IMR-90 (cell line): Measurements from ENCODE around the gene USP47. TPM values are rescaled to one million over a fixed set of nuclear protein-coding genes. Genes with fewer than 3 reads are reported as not detected.

ENCODE experiments used
- ATAC-seq: fragments of 200-7000 bp; cut with Tn5 transposase; 2 replicates; pipeline ENCODE4 v1.9.1; 2020; ENCODE audit warnings: low read depth, mild to moderate bottlenecking, moderate library complexity
- BruUV-seq: library from RNA; stranded (reverse); fragments of 400-500 nt; replicated peaks from 2 replicates; lab custom pipeline; 2021; lab: Mats Ljungman, UMichigan
- CTCF ChIA-PET: fragments of 300-600 bp; formaldehyde crosslinking; extraction: SDS; loops from one replicate; lab custom pipeline; 2021; ENCODE audit warnings: antibody characterized with exemption; lab: Yijun Ruan, JAX
- POLR2A ChIA-PET: fragments of 300-600 bp; sonication (Branson Sonifier 250); formaldehyde crosslinking; loops from one replicate; lab custom pipeline; 2022; ENCODE audit warnings: antibody characterized with exemption; ENCODE audit not compliant: unreplicated experiment; lab: Charles Lee
- DNase-seq: peaks from one replicate; pipeline ENCODE4 v3.0.0; 2013
- H2AFZ ChIP-seq: replicated peaks from 2 replicates; pipeline ENCODE3; 2013; ENCODE audit warnings: low read length, mild to moderate bottlenecking; ENCODE audit not compliant: poor library complexity
- H2AK5ac ChIP-seq: 2 replicates; pipeline ENCODE4 v1.6.1; 2013; ENCODE audit warnings: low read depth, low read length, inconsistent platforms
- H2AK9ac ChIP-seq: replicated peaks from 2 replicates; pipeline ENCODE3; 2013; ENCODE audit warnings: mild to moderate bottlenecking, low read depth, low read length, moderate library complexity; ENCODE audit not compliant: poor library complexity
- H2BK120ac ChIP-seq: 2 replicates; pipeline ENCODE4 v1.6.1; 2013; ENCODE audit warnings: low read depth, low read length, inconsistent platforms
- H2BK15ac ChIP-seq: 3 replicates; pipeline ENCODE4 v1.6.1; 2013; ENCODE audit warnings: low read depth, low read length, inconsistent platforms
- H2BK20ac ChIP-seq: 2 replicates; pipeline ENCODE4 v1.6.1; 2013; ENCODE audit warnings: low read depth, mild to moderate bottlenecking, inconsistent platforms, low read length, moderate library complexity
- H2BK5ac ChIP-seq: 2 replicates; pipeline ENCODE4 v1.6.1; 2013; ENCODE audit warnings: mild to moderate bottlenecking, low read depth, low read length, inconsistent platforms; ENCODE audit not compliant: poor library complexity, severe bottlenecking
- H3K14ac ChIP-seq: replicated peaks from 2 replicates; pipeline ENCODE4 v1.6.1; 2013; ENCODE audit warnings: low read depth, low read length, inconsistent platforms
- H3K18ac ChIP-seq: 2 replicates; pipeline ENCODE4 v1.6.1; 2013; ENCODE audit warnings: low read depth, low read length, control low read depth
- H3K23ac ChIP-seq: 2 replicates; pipeline ENCODE4 v1.6.1; 2013; ENCODE audit warnings: low read depth, low read length, inconsistent platforms
- H3K27ac ChIP-seq: 2 replicates; pipeline ENCODE4 v1.5.1; 2013; ENCODE audit warnings: mild to moderate bottlenecking, control low read depth, low read length; ENCODE audit not compliant: insufficient read depth
- H3K27me3 ChIP-seq: 2 replicates; pipeline ENCODE4 v1.6.1; 2013; ENCODE audit warnings: low read length; ENCODE audit not compliant: control insufficient read depth, insufficient read depth
- H3K36me3 ChIP-seq: 2 replicates; pipeline ENCODE4 v1.6.1; 2013; ENCODE audit warnings: low read length, mixed read lengths; ENCODE audit not compliant: control insufficient read depth, insufficient read depth
- H3K4ac ChIP-seq: 2 replicates; pipeline ENCODE4 v1.6.1; 2013; ENCODE audit warnings: low read depth, low read length, inconsistent platforms
- H3K4me1 ChIP-seq: 2 replicates; pipeline ENCODE4 v1.6.1; 2013; ENCODE audit warnings: low read length, mixed read lengths; ENCODE audit not compliant: control insufficient read depth, insufficient read depth
- H3K4me2 ChIP-seq: 2 replicates; pipeline ENCODE4 v1.6.1; 2013; ENCODE audit warnings: low read depth, mild to moderate bottlenecking, control low read depth, low read length, moderate library complexity
- H3K4me3 ChIP-seq: 2 replicates; pipeline ENCODE4 v1.5.1; 2013; ENCODE audit warnings: low read depth, mild to moderate bottlenecking, control low read depth, low read length, moderate library complexity; ENCODE audit not compliant: insufficient read depth
- H3K56ac ChIP-seq: 2 replicates; pipeline ENCODE4 v1.6.1; 2013; ENCODE audit warnings: low read length, inconsistent platforms; ENCODE audit not compliant: insufficient read depth; ENCODE audit errors: extremely low read depth
- H3K79me1 ChIP-seq, 2 experiments: 2 replicates each; pipeline ENCODE4 v1.6.1; 2013; ENCODE audit warnings: low read length in 2 of 2, inconsistent platforms in 1 of 2, low read depth in 1 of 2
- H3K9ac ChIP-seq: 2 replicates; pipeline ENCODE4 v1.6.1; 2013; ENCODE audit warnings: low read depth, low read length, control low read depth
- H3K9me1 ChIP-seq: 2 replicates; pipeline ENCODE4 v1.6.1; 2013; ENCODE audit warnings: low read length, inconsistent platforms; ENCODE audit not compliant: insufficient read depth
- H3K9me3 ChIP-seq: 2 replicates; pipeline ENCODE4 v1.6.1; 2013; ENCODE audit warnings: low read length; ENCODE audit not compliant: control insufficient read depth, insufficient read depth
- H4K20me1 ChIP-seq: 2 replicates; pipeline ENCODE4 v1.6.1; 2013; ENCODE audit warnings: low read length, inconsistent platforms; ENCODE audit not compliant: insufficient read depth
- H4K5ac ChIP-seq: 2 replicates; pipeline ENCODE4 v1.6.1; 2013; ENCODE audit warnings: mild to moderate bottlenecking, low read depth, low read length, control low read depth
- H4K8ac ChIP-seq, 2 experiments: 2 replicates each; pipeline ENCODE4 v1.6.1; 2013; ENCODE audit warnings: low read depth in 2 of 2, low read length in 2 of 2, control low read depth in 1 of 2, inconsistent platforms in 1 of 2
- H4K91ac ChIP-seq: 2 replicates; pipeline ENCODE4 v1.6.1; 2013; ENCODE audit warnings: low read depth, low read length, inconsistent platforms; ENCODE audit not compliant: insufficient read depth
- MAFK ChIP-seq: IDR thresholded peaks from 2 replicates; pipeline ENCODE4 v1.6.1; 2012; ENCODE audit warnings: low read depth, low read length, improper control_type of control experiment
- SMC3 ChIP-seq: fragments of 150-350 bp; IDR thresholded peaks from 2 replicates; pipeline ENCODE4 v1.6.1; 2016; ENCODE audit warnings: low read depth, mild to moderate bottlenecking, antibody characterized with exemption, low read length, moderate library complexity
- WGBS, 2 experiments: methylation state at CpG; one replicate each; pipeline versions ENCODE4 v1.1.5 to v1.1.7; 2013; ENCODE audit warnings: missing lambda C conversion rate in 2 of 2; ENCODE audit not compliant: insufficient read length in 1 of 2; ENCODE audit errors: extremely low coverage in 2 of 2; 5-methylcytosine and 5-hydroxymethylcytosine counted together
- dilution Hi-C: fragments of 300-500 bp; cut with HindIII; formaldehyde crosslinking; loops from one replicate; pipeline ENCODE4 v1.14.3; 2018; ENCODE audit warnings: low sequenced_read_pairs; ENCODE audit not compliant: unreplicated experiment
- in situ Hi-C: fragments of 300-500 bp; cut with MboI; formaldehyde crosslinking; loops from 3 replicates; pipeline ENCODE4 v1.14.3; 2019; ENCODE audit warnings: low sequenced_read_pairs, inconsistent platforms, mixed read lengths
- intact Hi-C: fragments of 100-400 bp; cut with micrococcal nuclease; formaldehyde crosslinking; loops from 2 replicates; pipeline ENCODE4 v1.10.0; 2022
- polyA plus RNA-seq, 3 experiments: library from polyadenylated mRNA; depleted of rRNA; stranded (reverse); fragments of >200 nt; gene quantifications; 2 replicates each; pipeline ENCODE4 v1.2.3, GENCODE V29; 2012; ENCODE audit warnings: low replicate concordance in 1 of 3
- total RNA-seq: library from RNA; depleted of rRNA; stranded (reverse); fragments of >200 nt; gene quantifications from 2 replicates; pipeline ENCODE4 v1.2.3, GENCODE V29; 2012

USP47 gene
- total and polyA plus RNA-seq, 2 of the 4 experiments (the other 2 are of a cell fraction): 15.0 to 110 TPM

GRCh38 chr11:11858676-11859075 lies 16.9 kb downstream of the USP47 start:
- 17% methylated on average over 1 of the region's 1 CpG; no CpG with 5 or more reads in 1 of the 2 experiments for WGBS, 2 experiments
- CTCF ChIA-PET: no interaction called here

More at GRCh38 chr11:11858676-11859075, 16.9 kb downstream of the USP47 start:
- Histone ChIP-seq H4K20me1 (peaks cover 65% of the 10 kb centered on the region), H2AK9ac (no peak overlapping the region), H3K4me2 (no peak overlapping the region; the same call in 1 of the 2 replicates), H3K23ac (no peak overlapping the region), H3K79me1 (peaks cover 0 to 53% of the 10 kb centered on the region in 2 experiments; a peak in 3 of 4 replicates), H3K9me3 (no peaks in the 10 kb centered on the region; the same call in 1 of the 2 replicates), H2AK5ac (no peak overlapping the region), H3K56ac (no peak overlapping the region), H3K9me1 (peaks cover 2% of the 10 kb centered on the region), H3K14ac (no peak overlapping the region), H3K36me3 (no peaks in the 10 kb centered on the region), H3K4me1 (peaks cover 9% of the 10 kb centered on the region), H4K5ac (no peak overlapping the region), H2BK15ac (no peak overlapping the region), H2BK120ac (no peak overlapping the region), H3K27ac (no peak overlapping the region), H2BK20ac (no peak overlapping the region), H3K9ac (no peak overlapping the region), H2AFZ (no peak overlapping the region), H3K18ac (no peak overlapping the region), H2BK5ac (no peak overlapping the region), H3K4ac (no peak overlapping the region), H4K8ac (no peak overlapping the region), H4K91ac (no peak overlapping the region), H3K4me3 (no peak overlapping the region), H3K27me3 (no peaks in the 10 kb centered on the region)
- POLR2A ChIA-PET: no interaction called here
- in situ Hi-C loops (no loop called here), dilution Hi-C loops (no loop called here), intact Hi-C loops (no loop called here)
- TF ChIP-seq MAFK: 0 out of 2 replicates have a peak, but pooled peaks have one; percentile 10
- no peak for TF ChIP-seq SMC3
- no TSS peak for BruUV-seq
- DNase-seq (no peak), ATAC-seq (no peak)
